HG02571 (cell line): Measurements from ENCODE around the gene CCDC134.

Experiments used
- ATAC-seq: cut with Tn5 transposase; IDR thresholded peaks from one replicate; pipeline ENCODE4 v1.9.1; 2021; ENCODE audit warnings: mild to moderate bottlenecking, moderate library complexity; ENCODE audit not compliant: unreplicated experiment

CCDC134 gene

DNA sequence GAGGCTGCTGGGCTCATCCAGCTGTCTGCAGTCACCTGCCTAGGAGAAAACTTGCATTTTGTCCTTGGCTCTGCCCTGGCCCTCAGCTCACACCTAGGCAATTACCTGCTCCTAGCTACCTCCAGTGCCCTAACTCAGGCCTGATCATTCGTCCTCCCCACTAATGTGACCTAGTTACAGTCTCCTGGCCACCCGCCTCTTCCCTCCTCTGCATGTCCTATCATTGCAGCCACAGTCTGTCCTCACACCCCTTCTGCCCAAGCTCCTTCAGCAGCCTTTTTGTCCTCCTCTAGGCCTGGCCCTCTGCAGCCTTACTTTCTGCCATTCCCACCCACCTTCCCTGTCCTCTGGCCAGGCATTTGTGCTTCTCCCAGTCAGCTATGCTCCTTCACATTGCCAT is 17.7 kb upstream of the CCDC134 start:
- no peak for ATAC-seq

DNA sequence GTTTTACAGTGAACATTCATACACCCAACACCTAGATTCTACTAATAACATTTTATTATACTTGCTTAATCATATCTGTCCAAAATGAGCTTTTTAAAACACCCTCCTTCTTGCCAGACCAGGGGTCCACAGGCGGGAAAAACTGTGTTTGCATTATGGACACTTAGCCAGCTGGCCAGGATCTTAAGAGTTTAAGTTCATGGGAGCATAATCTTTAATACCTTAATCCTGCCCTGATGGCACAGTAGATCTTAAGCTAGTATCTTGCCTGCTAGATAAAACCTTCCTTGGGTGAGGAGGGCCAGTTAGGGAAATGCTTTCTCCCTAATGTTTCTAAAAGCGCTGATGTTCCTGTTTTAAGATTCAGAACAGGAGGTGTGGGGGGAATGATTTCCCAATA is 13.1 kb upstream of the CCDC134 start:
- ATAC-seq, result no peak

DNA sequence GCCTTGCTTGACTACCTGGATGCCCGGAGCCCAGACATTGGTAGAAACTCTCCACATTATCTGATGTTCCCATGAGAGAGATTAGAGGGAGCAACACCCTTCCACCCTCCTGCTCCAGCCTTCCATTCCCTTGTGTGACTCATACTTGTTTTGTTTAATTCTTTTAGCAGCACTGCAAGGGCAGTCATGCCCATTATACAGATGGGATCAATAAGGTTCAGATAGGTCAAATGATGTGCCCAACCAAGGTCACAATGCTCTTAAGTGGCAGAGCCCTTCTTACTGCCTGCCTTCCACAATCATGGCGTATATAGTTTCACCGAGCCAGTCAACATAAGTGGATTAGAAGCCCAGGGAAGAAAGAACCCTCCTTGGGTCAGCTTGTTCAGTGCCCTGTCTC is 6.6 kb upstream of the CCDC134 start:
- no peak for ATAC-seq

DNA sequence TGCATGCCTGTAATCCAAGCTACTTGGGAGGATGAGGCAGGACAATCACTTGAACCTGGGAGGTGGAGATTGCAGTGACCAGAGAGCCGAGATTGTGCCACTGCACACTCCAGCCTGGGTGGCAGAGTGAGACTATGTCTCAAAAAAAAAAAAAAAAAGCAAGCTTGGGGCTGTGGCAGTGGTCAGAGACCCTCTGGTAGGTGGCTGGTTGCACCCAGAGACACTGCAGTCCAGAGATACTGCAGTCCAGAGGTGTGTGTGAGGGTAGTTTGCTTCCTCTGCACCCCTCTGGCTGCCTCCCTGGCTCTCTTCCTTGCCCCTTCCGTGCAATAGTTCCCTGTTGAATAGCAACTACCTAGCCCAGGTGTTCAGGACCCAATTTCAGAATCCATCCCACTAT is 1.7 kb upstream of the CCDC134 start:
- ATAC-seq, result no peak

DNA sequence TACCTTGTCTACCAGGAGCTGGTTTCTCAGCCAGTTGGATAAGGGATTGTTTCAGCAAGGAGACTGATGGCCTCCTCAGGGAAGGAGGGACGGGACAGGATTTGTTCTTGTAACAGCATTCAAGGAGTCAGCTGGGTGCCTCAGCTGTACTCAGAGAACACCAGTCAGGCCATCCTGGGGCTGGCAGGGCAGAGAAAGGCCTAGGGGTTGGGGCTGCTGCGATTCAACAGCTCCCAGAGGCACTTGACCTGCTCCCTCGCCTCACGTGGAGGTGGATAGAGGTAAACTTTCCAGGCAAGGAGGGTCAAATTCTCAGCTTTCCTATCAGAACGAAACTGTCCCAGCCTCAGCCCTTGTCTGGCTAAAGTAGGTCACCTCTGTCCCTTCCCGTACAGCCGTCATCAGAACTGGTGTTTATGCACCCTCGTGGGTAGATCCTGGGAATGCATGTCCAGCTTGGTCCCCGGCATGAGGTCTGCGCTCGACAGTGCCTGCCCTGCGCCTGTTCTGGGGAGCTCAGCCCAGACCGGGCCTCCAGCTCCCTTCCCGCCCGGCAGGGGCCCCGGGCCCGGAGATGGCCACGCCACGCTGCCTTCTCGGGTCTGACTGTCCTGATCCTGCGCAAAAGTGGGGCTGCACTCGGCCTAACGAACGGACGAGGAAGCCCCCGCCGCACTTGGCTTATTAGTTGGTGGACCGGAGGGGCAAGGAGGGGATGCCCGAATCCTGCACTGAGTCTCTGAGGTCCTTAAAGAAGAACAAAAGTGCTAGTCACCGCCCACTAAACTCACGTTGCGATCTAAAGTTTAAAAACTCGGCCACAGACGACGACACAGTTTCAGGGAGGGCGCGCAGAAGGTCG is 762 bp upstream of the CCDC134 start:
- peak; percentile 32 for ATAC-seq

DNA sequence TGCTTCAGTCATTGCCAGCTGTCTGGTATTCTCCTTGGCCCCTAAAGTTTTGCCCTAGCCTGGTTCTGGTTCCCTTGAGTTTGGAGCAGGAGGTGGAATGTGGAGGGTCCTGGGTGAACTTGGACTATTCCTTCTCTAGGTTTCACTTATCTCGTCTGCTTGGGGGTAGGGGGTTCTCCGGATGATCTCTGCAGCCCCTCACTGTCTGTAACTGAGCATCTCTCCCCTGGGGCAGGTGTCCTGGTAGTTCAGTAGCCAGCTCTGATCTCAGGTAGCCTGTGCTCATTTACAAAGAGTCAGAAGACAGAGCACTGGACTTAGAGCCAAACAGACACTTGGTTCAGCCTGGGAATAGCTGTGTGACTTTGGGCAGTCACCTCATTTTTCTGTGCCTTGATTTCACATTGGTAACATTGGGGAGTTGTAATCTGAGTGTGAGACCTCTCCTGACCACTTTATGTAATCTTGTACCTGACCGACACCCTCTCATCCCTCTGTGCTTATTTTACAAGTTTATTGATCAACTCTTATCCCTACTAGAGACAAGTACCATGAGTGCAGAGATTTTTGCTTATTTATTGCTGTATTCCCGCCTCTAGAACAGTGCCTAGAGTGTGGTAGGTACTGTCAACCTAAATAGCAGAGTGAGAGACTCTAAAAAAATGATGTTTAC is 804 bp downstream of the CCDC134 start:
- no peak for ATAC-seq

DNA sequence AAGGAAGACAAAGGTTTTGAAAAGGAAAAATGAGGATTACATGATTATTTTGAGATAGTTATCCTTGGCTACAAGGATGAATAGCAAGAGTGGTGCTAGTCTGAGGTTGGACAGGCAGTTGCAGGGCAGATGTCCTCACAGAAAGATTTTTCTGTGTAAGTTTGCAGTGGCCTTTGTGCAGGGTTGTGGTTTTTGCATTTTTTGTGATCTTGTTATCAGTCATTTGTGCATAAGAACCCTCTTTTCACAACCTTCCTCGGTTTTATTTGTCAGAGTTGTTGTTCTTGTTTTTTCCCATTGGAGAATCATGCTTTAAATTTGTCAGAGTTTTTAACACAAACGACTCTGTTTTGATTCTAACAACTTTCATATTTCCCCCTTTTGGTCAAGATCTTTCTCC is 1.4 kb downstream of the CCDC134 start:
- no peak for ATAC-seq

DNA sequence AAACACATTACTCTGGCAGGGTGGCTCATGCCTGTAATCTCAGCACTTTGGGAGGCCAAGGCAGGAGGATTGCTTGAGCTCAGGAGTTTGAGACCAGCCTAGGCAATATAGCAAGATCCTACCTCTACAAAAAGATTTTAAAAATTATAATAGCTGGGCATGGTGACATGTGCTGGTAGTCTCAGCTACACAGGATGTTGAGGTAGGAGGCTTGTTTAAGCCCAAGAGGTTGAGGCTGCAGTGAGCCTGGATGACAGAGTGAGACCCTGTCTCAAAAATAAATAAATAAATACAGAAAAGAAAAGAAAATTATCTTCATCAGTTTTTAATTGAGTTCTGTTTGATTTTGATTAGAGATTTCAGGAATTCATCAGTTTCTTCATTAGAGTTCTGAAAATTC is 5.2 kb downstream of the CCDC134 start:
- no peak for ATAC-seq

DNA sequence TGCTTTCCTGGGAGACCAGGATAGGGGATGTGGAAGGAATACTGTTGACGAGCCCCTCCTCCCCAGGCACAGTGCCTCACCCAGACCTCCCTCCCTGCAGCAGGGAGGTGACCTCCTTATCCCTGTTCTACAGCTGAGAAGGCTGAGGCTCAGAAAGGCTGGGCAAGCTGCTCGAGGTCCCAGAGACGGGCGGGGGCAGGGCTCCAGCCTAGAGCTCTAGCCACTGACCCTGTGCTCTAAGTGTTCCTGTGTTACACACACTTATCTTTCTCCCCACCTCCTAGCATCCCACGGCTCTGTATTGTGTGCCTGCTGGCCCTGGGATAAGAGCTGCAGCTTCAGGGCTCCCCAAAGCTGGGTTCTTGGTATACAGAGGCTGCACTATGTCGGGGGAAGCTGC is 7.9 kb downstream of the CCDC134 start:
- no peak for ATAC-seq

DNA sequence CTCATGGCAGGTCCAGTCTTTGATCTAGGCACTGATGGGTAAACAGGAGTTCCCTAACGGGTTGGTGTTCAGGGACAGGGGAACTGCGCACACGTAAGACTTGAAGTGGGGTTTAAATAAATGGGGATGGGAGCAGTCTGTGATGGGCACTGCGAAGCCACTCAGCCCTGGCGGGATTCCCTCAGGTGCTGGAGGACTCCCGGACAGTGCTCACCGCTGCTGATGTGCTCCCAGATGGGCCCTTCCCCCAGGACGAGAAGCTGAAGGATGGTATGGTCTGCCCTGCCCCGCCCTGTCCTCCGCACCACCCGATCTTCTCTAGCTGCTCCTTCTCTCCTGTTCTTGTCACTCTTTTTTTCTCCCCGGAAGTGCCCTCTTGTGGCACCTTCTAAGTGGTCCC is 9.5 kb downstream of the CCDC134 start:
- ATAC-seq, result no peak

DNA sequence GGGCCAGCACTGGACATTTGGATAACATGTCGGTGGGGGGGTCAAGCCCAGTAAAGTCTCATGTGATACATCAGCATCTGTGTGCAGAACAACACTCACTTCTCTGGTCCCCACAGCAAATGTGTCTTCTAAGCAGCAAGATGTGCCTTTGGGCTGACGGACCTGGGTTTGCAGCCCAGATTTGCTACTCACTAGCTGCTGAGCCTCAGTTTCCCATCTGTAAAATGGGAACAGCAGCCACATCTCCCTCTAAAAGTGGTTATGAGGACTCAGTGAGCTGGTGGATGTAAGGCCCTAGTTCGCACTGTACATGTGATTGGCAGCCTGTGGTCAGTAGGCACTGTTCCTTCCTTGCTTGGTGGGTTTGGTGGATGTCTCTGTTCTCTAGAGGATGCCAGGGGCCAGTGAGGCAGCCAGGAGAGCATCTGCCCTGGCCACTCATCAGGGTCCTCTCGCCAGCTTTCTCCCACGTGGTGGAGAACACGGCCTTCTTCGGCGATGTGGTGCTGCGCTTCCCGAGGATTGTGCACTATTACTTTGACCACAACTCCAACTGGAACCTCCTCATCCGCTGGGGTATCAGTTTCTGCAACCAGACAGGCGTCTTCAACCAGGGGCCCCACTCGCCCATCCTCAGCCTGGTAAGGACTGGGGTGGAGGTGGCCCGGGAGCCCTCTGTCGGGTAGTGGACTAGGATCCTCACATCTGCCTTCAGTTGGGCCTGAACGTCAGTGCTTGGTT is 12.5 kb downstream of the CCDC134 start:
- ATAC-seq, result no peak

DNA sequence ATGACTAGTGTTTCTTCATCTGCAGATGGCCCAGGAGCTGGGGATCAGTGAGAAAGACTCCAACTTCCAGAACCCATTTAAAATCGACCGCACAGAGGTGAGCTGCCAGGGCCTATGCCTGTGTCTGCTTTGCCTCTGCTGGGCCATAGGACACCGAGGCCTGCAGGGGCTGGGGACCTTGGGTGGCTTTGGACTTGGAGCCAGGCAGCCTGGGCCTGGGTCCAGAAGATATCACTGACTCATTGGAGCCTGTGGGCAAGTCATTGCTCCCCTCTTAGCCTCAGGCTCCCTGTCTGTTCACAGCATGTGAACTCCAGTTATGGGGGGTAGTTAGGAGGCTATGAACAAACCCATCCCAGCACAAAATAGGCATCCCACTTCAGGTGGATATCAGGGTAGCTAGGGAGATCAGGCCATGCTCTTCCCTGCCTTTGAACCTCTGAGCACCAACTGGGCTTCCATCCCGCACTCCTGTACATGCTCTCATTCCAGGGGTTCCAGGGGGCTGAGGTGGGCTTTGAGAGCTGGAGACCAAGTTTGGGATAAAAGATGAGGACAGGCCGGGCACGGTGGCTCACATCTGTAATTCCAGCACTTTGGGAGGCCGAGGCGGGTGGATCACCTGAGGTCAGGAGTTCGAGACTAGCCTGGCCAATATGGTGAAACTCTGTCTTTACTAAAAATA is 13.4 kb downstream of the CCDC134 start:
- no peak for ATAC-seq

DNA sequence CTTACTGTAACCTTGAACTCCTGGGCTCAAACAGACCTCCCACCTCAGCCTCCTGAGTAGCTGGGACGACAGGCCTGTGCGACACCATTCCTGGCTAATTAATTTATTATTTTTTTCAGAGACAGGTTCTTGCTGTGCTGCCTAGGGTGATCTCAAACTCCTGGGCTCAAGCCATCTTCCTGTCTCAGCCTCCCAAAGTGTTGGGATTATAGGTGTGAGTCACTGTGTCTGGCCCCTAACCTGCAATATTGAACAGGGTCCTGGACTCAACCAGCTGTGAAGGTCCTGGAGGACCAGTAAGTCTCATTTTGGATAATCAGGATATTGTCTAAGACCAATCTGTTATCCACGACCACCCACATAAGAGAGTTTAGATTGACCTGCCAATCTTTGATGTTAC is 15.2 kb downstream of the CCDC134 start:
- ATAC-seq, result no peak

DNA sequence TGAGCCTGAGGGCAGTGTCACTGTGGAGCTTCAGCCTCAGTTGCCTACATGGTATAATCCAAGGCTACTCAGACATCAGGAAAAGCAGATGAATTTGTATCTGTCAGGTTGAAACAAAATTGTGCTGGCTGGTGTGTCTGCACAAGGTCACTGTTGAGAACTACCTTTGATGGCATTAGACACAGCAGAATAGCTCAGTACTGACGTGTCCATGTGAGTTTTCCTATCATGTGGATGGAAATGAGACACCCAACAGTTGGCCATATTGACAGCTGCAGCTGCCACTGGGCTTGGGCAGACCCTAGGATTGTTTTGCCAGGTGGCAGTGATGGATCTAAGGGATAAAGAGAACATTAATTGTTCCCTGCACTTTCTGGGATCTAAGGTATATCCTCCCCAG is 15.8 kb downstream of the CCDC134 start:
- ATAC-seq, result no peak

DNA sequence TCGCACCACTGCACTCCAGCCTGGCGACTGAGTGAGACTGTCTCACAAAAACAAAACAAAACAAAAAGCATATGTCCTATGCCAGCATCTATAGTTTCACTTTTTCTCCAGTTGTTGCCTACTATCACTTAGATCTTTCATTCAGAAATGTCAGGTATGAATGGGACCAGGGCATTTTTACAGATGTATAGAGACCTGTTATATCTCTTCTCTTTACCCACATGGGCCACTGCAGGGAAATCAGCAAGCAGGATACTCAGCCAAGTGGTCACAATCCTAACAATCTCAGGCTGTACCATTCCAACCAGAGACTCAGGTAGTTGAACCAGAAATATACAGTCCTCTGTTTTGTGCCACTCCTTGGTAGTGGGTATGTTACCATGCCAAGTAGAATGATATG is 16.4 kb downstream of the CCDC134 start:
- no peak for ATAC-seq

DNA sequence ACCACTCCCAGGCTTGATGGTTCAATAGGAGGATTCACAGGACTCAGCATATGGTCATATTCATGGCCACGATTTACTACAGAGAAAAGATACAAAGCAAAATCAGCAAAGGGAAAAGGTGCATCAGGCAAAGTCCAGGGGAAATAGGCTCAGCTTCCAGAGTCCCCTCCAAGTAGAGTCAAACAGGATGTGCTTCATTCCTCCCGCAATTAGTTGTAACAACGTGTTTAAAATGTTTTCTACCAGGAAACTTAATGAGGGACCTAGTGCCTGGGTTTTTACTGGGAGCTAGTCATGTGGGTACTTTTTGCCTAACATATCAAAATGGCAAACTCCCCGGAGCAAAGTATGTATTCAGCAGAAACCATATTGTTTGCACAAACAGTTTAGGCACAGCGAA is 17.5 kb downstream of the CCDC134 start:
- no peak for ATAC-seq

DNA sequence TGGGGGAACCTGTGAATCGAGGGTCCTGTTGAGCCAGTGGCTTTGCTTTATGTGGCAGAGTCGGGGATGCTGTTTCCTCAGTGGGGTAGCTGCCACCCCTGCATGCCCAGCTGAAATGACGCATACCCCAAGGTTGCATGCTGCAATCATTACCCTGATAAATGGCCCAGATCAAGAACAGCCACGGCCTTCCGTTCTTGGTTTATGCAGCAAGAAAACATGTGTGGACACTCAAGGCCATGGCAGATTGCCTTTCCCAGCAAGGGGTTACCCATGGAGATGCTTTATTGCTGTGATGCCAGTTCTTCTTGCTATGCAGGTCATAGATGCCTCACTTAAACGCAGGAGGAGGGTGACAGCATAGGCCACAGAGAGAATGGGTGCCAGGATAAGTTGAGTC is 18.1 kb downstream of the CCDC134 start:
- no peak for ATAC-seq

DNA sequence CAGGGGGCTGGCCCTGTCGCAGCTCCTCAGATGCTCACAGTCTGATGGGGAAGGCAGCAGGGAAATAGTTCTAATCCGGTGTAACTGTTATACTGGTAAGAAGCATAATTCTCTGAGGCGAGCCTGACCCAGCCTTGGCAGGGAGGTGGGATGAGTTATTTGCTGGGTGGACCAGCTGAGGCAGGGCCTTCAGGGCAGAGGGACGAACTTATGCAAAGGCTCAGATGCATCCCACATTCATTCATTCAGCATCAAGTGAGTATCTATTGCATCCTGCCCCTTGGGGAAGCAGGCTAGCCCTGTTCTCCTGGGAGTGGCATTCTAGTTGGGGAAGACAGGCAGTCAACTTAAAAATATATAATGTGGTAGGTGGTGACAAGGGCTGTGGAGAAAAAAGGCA is 18.8 kb downstream of the CCDC134 start:
- ATAC-seq, result no peak

DNA sequence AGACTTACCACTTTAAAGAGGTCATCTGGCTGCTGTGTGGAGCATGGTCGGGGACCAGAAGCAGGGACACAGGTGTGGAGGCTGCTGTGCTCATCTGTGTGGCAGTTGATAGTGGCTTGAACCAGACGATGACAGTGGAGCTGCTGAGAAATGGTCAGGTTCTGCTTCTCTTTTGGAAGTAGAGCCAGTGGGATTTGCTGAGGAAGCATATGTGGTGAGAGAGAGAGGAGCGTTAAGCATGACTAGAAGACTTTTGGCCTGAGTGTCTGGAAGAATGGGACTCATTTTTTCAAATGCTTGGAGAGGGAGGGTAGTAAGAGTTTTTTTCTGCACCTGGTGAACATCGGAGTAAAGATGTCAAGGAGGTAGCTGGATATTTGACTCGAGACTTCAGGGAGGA is 20.0 kb downstream of the CCDC134 start:
- no peak for ATAC-seq

DNA sequence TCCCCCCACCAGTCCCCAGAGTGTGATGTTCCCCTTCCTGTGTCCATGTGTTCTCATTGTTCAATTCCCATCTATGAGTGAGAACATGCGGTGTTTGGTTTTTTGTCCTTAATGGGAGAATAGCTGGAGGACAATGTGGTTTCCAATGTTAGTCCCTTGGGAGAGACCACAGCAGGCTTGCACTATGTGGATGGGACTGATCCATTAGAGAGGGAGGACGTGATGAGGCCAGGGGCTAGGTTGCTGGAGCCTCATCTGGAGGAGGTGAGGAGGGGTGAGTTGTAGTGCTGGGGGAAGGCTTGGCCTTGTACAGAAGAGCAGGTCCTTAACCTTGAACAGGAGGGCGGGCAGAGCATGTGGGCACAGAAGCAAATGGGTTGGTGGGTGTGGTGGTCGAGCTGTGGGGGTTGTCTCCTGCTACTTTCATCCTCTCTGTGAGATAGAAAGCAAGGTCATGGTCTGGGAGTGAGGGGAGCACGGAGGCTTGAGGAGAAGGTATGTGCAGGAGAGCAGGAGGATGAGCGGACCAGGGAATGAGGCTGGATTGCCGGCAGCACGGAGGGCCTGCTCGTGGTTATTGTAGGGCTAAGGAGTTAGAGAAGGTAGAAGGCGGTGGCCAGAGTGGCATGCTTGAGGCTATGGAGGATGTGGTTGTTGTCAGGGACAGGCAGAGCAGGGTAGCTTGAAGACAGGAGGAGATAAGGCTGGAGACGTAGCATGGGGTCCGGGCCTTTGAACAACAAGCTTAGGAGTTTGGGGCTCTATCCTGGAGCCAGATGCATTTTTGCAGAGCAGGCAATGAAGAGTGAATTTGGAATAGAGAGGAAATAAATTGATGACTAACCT is 21.2 kb downstream of the CCDC134 start:
- ATAC-seq, result no peak
